ENCODE data around the gene ATP5IF1. TPM values are rescaled to one million over a fixed set of nuclear protein-coding genes. Genes with fewer than 3 reads are reported as not detected.
A peak's percentile ranks its signal among the peaks of the same experiment; 100 is the strongest.

ATP5IF1 gene
- total and polyA plus RNA-seq, 2 of the 4 experiments (the other 2 are of a cell fraction) = 33.7 to 105 TPM

DNA sequence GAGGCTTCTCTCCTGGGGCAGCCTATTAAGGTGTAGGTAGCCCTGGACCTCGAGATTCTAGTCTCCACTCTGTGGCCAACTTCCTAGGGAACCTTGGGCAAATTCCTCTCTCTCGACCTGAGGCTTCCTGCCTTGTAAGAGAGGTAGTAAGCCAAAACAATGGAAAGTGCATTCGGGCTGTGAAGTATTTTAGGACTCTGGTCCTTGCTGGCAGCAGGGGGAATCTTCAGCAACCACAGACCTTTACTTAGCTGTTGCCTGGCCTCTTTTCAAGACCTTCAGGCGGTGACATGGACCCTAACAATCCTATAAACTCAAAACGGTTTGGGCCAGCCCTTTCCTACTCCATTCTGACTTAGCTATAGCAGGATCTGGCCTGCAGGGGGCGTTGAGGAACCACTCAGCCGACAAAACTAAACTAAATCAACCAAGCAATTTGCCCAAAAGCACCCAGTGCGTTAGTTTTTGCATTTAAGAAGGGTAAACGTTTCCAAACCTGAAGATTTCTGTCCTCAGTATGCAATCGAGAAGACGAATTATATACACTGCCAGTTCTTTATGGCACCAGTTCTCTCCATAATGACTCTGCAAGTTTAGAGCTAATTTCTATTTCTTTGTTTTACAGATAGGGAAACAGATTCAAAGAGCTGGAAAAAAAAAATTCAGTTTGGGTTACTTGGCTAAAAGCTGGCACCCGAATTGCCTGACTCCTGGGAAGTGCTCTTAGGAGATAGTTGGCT lies 12.5 kb downstream of the ATP5IF1 start (continued):
- TF ChIP-seq NFE2L2 (IDR thresholded peaks at IDR 0.05; ENCODE audit: low read depth, low read length) = no peak; the same call in 1 of the 2 replicates

DNA sequence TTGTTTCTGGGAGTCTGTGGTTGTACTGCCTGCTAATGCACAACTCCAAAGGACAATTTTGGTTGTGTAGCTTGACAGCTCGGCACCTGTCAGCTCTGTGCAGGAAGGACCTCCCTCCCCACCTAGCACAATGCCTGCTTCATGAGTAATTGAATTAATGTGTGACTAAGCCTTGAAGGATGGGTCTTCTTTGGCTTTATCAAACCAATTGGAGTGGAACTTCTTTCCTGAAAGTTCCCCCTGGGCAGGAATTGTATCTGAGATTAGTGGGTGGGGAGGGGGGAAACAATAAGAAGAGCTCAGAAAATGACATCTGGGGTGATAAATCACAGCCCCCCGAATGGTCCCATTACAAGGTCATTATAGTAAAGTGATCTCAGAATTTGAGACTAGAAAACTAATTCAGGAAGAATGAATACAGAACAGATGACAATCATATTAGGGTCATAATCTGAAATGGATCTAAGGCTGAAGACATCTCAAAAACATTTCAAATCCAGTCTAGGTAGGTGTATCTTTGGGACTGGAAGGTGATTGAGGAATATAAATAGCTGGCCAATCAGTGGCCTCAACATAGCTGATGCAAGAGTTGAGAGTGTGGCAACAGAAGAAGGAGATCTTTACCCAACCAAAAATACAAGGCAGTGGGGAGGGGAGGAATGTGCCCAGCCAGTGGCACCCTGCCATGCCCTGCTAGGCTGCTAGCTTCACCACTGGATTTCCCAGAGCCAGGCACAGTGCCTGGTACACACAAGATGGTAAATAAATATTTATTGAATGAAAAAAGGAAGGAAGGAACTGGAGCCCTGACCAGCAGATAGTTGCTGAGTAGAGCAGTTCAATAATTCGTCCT lies 13.3 kb downstream of the ATP5IF1 start:
- TF ChIP-seq MAZ (IDR thresholded peaks at IDR 0.05; ENCODE audit: borderline replicate concordance, low read depth, low read length) = peak; percentile 6; the same call in 1 of the 2 replicates
- TF ChIP-seq SMC3 (IDR thresholded peaks at IDR 0.05; ENCODE audit: low read depth, low read length) = no peak
- TF ChIP-seq CEBPB (IDR thresholded peaks at IDR 0.05; ENCODE audit: low read depth, low read length) = peak; percentile 95
- Histone ChIP-seq H4K91ac (ENCODE audit: insufficient read depth, low read depth, low read length) (peak overlapping the region; percentile 89), H3K9ac (ENCODE audit: low read depth, low read length) (peak overlapping the region; percentile 25; the same call in 1 of the 2 replicates), H2BK5ac (ENCODE audit: low read depth, low read length, poor library complexity, severe bottlenecking) (peak overlapping the region; percentile 32), H2BK15ac (ENCODE audit: low read depth, low read length) (peak overlapping the region; percentile 32; the same call in 2 of the 3 replicates), H3K27ac (ENCODE audit: insufficient read depth, low read length) (peak overlapping the region; percentile 53; the same call in 1 of the 2 replicates), H3K23ac (ENCODE audit: low read depth, low read length) (peak overlapping the region; percentile 72; the same call in 1 of the 2 replicates), H3K14ac (replicated peaks; ENCODE audit: low read depth, low read length) (peak overlapping the region; percentile 80), H3K4me2 (ENCODE audit: low read depth, low read length) (peak overlapping the region; percentile 76), H3K56ac (ENCODE audit: extremely low read depth, insufficient read depth, low read length) (peak overlapping the region; percentile 46; the same call in 1 of the 2 replicates), H2AFZ (replicated peaks; ENCODE audit: low read length, poor library complexity) (peak overlapping the region; percentile 69), H3K36me3 (ENCODE audit: control insufficient read depth, insufficient read depth, low read length) (no peaks in the 10 kb centered on the region), H3K79me1 (ENCODE audit: low read depth in 1 of 2, low read length in 2 of 2) (peaks cover 0 to 18% of the 10 kb centered on the region in 2 experiments; a peak in 1 of 4 replicates), H3K4ac (ENCODE audit: low read depth, low read length) (peak overlapping the region; percentile 90), H4K20me1 (ENCODE audit: insufficient read depth, low read length) (no peaks in the 10 kb centered on the region), H4K5ac (ENCODE audit: low read depth, low read length) (peak overlapping the region; percentile 59), H3K9me3 (ENCODE audit: control insufficient read depth, insufficient read depth, low read length) (no peaks in the 10 kb centered on the region), H4K8ac (ENCODE audit: low read depth in 2 of 2, low read length in 2 of 2) (peak overlapping the region; percentile 26 to 73; a peak in 3 of 4 replicates), H2AK5ac (ENCODE audit: low read depth, low read length) (peak overlapping the region; percentile 8; the same call in 1 of the 2 replicates), H3K9me1 (ENCODE audit: insufficient read depth, low read length) (no peaks in the 10 kb centered on the region; the same call in none of the 2 replicates), H2BK20ac (ENCODE audit: low read depth, low read length) (peak overlapping the region; percentile 86), H2BK120ac (ENCODE audit: low read depth, low read length) (peak overlapping the region; percentile 90), H3K27me3 (ENCODE audit: control insufficient read depth, insufficient read depth, low read length) (no peaks in the 10 kb centered on the region; the same call in 1 of the 2 replicates), H2AK9ac (replicated peaks; ENCODE audit: low read depth, low read length, poor library complexity) (peak overlapping the region; percentile 57), H3K4me3 (ENCODE audit: insufficient read depth, low read depth, low read length) (no peak overlapping the region), H3K18ac (ENCODE audit: low read depth, low read length) (peak overlapping the region; percentile 56), H3K4me1 (ENCODE audit: control insufficient read depth, insufficient read depth, low read length) (peaks cover 14% of the 10 kb centered on the region)
- peak; percentile 70 for DNase-seq
- WGBS, 2 experiments (ENCODE audit: extremely low coverage in 2 of 2, insufficient read length in 1 of 2) = no CpG with 5 or more reads among the region's 3 CpGs
- intact Hi-C loops (cut with micrococcal nuclease) (loop anchor here (1.0 to 2.0 kb wide), 3 partner anchors 80 to 354 kb away; partner anchors contain the start of genes MED18 and PHACTR4), dilution Hi-C loops (cut with HindIII; ENCODE audit: low sequenced_read_pairs, unreplicated experiment) (no loop called here), in situ Hi-C loops (cut with MboI; ENCODE audit: low sequenced_read_pairs) (no loop called here)
- ChIA-PET CTCF (interaction anchor here (0.6 to 2.2 kb wide), 14 partner anchors 9 to 429 kb away, joined by 3 to 15 read pairs (median 4); partner anchors contain the start of genes MED18 and TRNAU1AP), POLR2A (ENCODE audit: unreplicated experiment) (no interaction called here)
- no TSS peak for BruUV-seq (replicated peaks)
- no peak for ATAC-seq (ENCODE audit: low read depth)

Measured in IMR-90 (cell line).